Adipose tissue (tissue), 3 donors: ENCODE measurements around the gene CBY3. TPM values are rescaled to one million over a fixed set of nuclear protein-coding genes. Genes with fewer than 3 reads are reported as not detected.
A peak's percentile ranks its signal among the peaks of the same experiment; 100 is the strongest.
"Not testable (repeated sequence)": the region's sequence is repeated elsewhere in the genome, so short reads cannot be mapped to it uniquely, and the experiment has no call there.

Source experiments
- H3K27ac ChIP-seq: one replicate; pipeline ENCODE4 v1.5.1; 2013; ENCODE audit warnings: low read depth, low read length
- WGBS, 3 donors: extraction: QIAGEN DNeasy Blood & Tissue Kit; methylation state at CpG; one replicate each; pipeline ENCODE4 v1.1.7; 2013; 5-methylcytosine and 5-hydroxymethylcytosine counted together
- polyA plus RNA-seq, 3 donors: library from polyadenylated mRNA; stranded (reverse); fragments of 200-250 nt; gene quantifications; one replicate each; pipeline ENCODE4 v1.2.3, GENCODE V29; 2013
- donor health status: healthy with polysubstance abuse.
- donor health status: Bipolar disorder and iron deficiency.
- donor health status: healthy.

CBY3 gene
- under 1 TPM in 1 of 3 donors, not detected in 2; 0.25 TPM for polyA plus RNA-seq

DNA sequence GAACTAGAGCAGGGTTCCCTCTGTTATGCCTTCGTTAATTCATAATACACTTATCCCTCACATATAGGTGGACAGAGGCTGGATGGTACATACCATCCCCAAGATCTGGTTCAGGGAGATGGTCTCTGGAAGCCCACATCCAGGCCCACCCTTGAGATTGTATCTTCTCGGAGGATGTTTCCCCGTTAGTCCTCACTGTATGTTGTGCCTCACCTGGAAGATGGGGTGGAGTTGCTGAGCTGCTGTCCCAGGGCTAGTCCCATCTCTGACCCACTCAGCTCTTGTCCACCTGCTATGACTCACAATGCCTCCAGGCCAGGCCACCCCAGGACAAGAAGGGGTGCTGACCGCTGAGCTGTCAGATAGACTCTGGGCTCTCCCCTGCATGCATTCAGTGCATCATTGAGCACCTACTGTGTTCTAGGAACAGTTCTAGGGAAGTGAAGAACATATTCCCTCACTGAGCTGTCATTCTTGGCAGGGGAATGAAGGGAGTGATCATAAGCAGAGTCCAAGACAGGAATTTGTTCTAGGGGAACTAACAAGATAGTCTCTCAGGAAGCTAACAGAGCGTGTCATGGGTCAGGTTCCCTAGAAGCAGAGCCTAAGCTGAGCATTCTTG, at the start of gene CBY3:
TSS of gene CBY3 (minus strand) at position 255 of the 622 bp plus-strand sequence. CDS start at position 139, 116 bp downstream.
- no peak within 1 kb of the TSS for H3K27ac ChIP-seq
- WGBS, 3 donors: 89 to 91% (median 90%) methylated on average over 5 of the region's 5 CpGs

DNA sequence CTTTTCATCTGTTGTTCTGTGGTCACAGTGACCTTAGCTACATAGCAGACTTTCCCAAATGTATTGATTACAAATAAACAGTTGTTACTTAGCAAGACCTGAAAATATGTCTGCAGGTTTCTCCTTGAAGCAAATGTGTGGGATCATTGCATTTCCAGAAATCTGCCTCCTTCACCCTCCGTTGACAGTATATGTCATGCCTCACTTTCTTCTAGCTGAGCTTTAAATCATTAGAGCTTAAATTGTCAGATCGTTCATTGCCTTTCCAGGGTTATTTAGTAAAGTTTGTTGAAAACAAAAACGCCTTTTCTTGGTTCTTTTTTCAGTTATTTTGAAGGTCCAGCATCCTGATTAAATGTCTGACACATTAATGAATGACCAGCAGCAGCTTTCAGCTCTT, 49.5 kb upstream of the CBY3 start:
- no peak overlapping the region for H3K27ac ChIP-seq
- 73 to 82% (median 78%) methylated on average over 3 of the region's 3 CpGs for WGBS, 3 donors

DNA sequence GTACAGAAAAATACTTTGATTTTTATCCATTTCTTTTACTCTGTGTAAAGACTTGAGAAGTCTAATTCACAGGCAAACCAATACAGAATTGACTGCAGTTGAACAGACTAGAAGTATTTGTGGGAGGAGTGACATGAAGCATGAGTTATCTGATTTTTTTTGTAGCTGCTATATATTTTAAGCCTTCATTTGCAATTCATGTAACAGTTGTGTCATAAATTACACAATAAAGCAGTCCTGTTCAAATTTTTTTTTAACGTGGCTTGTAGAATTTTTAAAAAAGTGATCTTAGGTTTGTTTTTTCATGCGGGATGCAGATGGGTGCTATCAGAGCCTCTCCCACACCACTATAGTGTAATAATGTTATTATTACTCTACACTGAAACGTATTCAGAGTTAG, 48.9 kb upstream of the CBY3 start:
- H3K27ac ChIP-seq: no peak overlapping the region
- WGBS, 3 donors: 69 to 82% (median 75%) methylated on average over 3 of the region's 3 CpGs

DNA sequence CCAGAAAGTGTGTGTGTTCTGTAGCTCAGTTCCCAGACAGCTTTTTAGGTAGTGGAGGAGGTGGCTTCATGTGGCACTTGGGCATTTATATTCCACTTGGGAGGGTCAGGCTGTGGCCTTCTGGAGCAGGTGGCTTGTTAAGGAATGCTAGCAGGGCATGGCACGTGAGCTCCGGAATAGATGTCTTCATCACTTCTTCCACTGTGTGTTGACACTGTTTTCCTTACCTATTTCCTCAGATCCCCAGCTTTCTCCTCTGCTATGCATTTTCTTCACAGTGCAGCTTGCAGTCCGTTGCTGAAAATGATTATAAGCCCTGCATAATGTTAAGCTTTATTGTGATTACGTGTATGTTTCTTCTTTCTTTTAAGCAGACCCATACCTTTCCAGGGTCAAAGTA, 48.5 kb upstream of the CBY3 start:
- WGBS, 3 donors: 62 to 85% (median 70%) methylated on average over 4 of the region's 4 CpGs
- H3K27ac ChIP-seq: no peak overlapping the region

DNA sequence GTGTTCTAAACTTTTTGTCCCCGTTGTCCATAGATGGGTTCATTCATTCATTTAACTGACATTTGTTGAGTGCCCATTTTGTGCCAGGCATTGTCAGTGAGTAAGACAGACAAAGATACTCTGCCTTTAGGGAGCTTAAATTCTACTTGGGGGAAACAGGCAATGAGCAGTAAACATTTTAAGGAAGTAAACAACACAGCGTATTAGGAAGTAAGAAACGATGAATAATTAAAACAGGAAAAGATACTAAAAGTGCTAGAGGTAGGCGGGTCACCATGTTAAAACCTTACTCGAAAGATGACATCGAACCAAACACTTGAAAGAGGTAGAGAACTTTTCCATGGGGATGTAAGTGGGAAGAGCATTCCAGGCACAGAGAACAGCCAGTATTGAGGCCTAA, 46.3 kb upstream of the CBY3 start:
- WGBS, 3 donors: 72 to 85% (median 80%) methylated on average over 6 of the region's 6 CpGs
- no peak overlapping the region for H3K27ac ChIP-seq

DNA sequence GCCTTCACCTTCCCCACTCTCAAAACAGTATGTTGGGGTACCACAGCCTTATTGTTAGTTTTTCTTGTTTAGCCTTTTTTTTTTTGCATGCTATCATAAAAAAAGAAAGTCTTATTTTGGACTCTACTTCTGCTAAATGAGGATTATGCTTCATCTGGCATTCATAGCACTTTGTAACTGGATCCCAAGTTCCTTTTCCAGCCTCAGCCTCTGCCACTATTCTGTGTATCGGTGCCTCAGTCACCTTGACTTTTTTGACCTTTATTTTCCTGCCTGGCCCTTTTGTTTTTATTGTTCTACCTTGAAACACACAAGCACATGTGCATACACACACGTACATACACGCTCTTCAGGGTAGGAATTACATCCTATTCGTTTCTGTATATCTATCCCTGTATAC, 43.3 kb upstream of the CBY3 start:
- H3K27ac ChIP-seq: no peak overlapping the region
- 91 to 92% (median 91%) methylated on average over 4 of the region's 4 CpGs for WGBS, 3 donors

DNA sequence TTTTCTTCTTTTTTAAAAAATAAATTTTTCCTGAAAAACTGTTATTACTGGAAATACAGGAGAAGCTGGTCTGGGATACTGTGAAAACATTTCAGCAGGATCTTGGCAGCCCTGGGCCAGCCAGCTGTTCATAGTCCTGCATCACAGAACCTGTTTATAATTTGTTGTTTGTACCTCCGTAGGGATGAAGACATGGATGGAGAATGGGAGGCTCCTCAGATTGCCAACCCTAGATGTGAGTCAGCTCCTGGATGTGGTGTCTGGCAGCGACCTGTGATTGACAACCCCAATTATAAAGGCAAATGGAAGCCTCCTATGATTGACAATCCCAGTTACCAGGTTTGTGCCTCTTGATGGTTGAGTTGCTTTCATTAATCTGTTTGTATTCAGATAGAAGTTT, 39.4 kb upstream of the CBY3 start:
- no peak overlapping the region for H3K27ac ChIP-seq
- WGBS, 3 donors: 84 to 92% (median 91%) methylated on average over 2 of the region's 2 CpGs

DNA sequence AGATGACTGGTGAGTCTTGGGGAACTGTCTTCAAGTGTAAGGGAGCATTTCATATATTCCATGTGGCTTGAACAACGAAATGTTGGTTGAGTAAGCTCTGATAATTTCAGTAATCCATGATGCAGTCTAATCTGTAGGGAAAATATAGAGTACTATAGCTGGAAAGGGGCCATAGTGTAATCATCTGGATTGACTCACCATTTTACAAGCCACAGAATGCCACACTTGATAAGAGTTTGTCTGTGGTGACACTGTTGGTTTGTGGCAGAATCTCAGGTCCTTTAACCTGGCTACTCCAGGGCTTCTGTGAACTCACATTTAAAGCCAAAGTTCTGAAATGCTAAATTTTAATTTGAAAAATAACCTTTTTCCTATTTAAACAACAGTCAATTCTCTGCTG, 35.5 kb upstream of the CBY3 start:
- no peak overlapping the region for H3K27ac ChIP-seq
- WGBS, 3 donors: 75 to 91% (median 78%) methylated on average over 1 of the region's 1 CpG

DNA sequence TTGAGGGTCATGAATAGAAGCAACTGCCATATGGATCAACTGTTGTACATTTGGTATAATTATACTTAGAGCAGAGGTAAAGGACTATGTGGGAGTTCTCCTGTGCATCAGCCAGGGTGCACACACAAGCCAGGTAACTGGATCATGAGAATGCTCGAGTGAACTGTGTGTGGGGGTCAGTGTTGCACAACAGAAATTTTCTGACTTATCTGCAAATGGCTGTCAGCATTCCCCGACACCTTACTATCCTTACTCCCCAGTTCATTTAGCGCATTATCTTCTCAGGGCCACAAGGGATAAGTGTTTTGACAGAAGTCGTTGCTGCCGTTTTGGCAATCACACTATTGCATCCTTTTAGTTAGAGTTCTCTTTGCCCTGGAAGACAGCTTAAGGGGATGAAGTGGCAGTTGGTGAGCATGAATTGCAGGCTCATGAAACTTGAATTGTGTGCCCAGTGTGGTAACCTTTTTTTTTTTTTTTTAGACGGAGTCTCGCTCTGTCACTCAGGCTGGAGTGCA, 19.6 kb upstream of the CBY3 start:
- WGBS, 3 donors: 28 to 40% (median 29%) methylated on average over 7 of the region's 7 CpGs
- no peak overlapping the region for H3K27ac ChIP-seq

DNA sequence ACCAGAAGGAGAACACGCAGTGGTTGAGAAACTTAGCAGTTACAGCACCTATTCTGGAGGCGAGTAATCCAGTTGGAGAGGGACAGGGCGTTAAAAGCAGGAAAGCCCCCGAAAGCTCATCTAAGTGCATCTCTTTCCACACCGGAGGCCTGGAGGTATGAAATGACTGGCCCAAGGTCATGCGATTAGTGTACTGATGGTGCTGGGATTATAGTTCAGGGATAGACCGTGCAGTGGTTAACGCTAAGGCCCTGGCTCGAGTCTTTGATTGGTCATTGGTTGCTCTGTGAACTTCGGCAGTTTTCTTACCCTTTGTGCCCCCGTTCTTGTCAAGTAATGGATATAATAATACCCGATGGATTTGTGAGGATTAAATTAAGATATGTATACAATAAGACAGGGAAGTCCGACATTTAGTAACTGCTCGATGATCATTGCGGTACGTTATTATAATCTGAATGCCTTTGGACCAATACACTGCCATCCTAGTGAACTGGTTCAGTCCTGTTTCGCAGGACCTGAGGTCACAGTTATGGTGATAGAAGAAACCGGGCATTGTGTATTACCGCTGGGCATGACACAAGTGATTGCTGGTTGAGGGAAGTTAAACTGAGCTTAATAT, 18.9 kb upstream of the CBY3 start:
- WGBS, 3 donors: 0 to 2% (median 1%) methylated on average over 19 of the region's 19 CpGs
- H3K27ac ChIP-seq: no peak overlapping the region

DNA sequence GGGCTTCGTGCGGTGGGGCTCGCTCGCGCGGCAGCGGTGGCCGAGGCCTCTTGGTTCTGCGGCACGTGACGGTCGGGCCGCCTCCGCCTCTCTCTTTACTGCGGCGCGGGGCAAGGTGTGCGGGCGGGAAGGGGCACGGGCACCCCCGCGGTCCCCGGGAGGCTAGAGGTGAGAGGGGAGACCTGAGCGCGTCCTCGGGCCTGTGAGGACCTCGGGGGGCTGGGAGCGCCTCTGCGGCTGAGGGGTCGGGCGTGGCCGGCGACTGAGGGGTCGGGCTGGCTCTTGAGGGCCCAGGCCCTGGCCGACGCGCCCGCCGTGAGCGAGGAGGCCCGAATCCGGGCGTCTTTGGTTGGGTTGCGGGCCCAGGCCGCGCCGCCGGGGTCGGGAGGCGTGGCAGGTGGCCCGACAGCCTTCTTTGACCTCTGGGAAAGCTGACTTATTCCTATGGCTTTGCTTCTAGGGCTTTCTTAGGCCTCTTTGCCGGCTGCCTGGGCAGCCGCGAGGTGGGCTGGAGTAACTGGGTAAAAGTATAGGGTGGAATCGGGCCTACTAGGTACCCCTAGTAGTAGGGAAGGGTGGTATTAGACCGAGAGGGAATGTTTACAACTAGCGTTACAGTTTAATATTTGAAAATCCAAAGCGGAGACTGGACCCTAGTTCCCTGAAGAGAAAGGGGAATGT, 18.2 kb upstream of the CBY3 start, which contains the start of gene CANX:
TSS of gene CANX (plus strand) at position 33 of the 681 bp plus-strand sequence. CDS start 6,715 bp downstream, outside the sequence.
- peak within 1 kb of the TSS; percentile 76 for H3K27ac ChIP-seq
- 0% methylated on average over 46 to 58 of the region's 58 CpGs for WGBS, 3 donors

DNA sequence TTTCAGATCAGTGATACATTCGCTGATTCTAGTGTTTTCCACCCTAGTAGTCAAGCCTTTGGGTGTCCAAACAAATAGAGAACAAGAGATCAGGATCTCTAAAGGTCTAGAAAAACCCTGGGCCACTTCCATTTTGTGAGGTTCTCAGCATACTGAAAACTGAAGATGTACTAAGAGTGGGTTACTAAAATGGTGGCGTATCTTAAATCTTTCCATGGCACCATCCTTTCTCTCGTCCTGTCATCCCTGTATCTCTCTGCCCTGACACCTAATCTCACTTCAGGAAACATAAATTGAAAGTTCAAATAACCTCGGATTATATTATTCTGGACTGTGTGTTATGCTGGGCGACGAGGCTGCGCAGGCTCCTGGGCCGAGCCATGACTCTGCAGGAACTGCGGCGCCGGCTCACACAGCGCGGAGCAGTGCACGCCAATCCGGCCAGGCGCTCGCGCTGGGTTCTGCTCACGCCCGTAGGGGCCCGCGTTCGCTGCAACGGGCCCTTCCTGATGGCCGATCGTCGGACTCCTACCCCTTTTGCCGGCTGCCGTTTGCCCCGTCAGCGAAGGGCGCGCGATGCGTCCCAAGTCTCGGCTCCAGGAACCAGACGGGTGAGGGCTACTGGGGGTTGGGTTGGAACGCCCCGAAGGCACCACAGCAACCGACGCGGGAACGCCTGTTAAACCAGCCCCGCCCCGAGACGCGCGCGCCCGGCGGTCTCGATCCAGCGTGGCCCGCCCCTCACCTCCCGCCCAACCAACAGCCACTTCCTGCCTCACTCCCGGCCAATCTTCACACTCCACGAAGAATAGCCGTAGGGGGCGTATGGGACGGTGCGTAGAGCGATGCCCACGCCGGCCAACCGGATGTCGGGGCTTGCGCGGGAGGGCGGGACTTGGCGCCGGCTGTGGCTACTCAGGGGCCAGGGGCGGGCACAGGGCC, 17.4 kb upstream of the CBY3 start:
- WGBS, 3 donors: 1% methylated on average over 71 to 72 of the region's 72 CpGs
- H3K27ac ChIP-seq: peak overlapping the region; percentile 76

DNA sequence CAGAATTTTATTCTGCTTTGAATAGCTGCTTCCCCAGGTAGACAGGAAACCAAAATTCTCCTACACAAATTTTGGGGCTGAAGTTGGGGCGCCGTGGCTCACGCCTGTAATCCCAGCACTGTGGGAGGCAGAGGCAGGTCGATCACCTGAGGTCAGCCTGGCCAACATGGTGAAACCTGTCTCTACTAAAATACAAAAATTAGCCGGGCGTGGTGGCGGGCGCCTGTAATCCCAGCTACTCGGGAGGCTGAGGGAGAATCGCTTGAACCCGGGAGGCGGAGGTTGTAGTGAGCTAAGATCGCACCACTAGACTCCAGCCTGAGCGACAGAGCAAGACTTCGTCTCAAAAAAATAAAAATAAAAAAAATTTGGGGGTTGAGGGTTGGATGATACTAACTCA, 16.7 kb upstream of the CBY3 start:
- peak overlapping the region; percentile 76 for H3K27ac ChIP-seq
- 96 to 97% (median 96%) methylated on average over 15 of the region's 15 CpGs for WGBS, 3 donors

DNA sequence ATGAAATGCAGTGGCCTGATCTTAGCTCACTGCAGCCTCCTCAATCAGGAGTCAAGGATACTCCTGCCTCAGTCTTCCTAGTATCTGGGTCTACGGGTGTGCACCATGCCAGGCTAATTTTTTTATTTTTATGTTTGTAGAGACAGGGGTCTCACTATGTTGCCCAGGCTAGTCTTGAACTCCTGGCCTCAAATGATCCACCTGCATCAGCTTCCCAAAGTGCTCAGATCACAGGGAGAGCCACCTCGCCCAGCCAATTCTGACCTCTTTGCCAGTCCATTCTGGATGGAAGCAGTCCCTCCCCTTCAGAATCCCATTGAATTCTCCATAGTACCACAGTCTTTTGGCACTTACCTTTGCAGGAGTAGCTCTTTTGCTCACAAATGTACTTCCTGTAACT, 16.3 kb upstream of the CBY3 start:
- no peak overlapping the region for H3K27ac ChIP-seq
- WGBS, 3 donors: 94 to 99% (median 98%) methylated on average over 2 of the region's 2 CpGs

DNA sequence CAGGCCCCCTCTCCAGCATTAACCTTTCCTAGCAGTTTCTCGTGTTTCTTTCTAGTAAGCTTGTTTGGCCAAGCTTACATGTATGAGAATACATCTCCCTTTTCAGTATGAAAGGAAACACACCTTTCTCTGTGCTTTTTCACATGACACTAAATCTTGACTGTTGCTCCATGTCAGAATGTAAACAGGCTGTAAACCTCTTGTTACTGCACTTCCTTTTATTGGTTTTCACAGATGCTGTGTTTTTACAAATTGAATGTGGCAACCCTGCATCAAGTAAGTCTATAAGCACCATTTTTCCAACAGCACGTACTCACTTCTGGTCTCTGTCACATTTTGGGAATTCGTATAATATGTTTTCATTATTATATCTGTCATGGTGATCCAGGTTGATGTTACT, 15.8 kb upstream of the CBY3 start:
- H3K27ac ChIP-seq: no peak overlapping the region

DNA sequence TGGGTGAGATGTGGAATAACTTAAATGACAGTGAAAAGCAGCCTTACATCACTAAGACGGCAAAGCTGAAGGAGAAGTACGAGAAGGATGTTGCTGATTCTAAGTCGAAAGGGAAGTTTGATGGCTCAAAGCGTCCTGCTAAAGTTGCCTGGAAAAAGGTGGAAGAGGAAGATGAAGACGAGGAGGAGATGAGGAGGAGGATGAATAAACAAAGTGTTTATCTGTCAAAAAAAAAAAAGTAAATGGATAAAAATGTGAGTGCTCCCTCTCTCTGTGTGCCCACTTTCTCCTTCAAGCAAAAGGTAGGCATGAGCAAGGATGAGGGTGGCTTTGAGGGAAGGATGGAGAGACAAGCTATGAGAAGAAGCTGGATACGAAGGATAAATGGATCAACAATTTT, 13.7 kb upstream of the CBY3 start:
- no peak overlapping the region for H3K27ac ChIP-seq
- WGBS, 3 donors: 67 to 93% (median 81%) methylated on average over 6 of the region's 6 CpGs

More for the DNA sequence above, 15.8 kb upstream of the CBY3 start:
- WGBS, 3 donors: 70 to 90% (median 80%) methylated on average over 3 of the region's 3 CpGs

DNA sequence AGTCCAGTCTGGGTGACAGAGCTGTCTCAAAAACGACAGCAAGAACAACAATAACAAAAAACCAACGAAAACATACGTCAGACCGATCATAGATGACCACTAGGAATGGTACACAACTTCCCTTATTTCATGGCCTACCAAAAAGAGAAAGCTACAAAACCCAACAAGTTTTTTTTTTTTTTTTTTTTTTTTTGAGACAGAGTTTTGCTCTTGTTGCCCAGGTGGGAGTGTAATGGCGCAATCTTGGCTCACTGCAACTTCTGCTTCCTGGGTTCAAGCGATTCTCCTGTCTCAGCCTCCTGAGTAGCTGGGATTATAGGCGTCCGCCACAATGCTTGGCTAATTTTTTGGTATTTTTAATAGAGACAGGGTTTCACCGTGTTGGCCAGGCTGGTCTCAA, 8.4 kb upstream of the CBY3 start:
- not testable (repeated sequence) for H3K27ac ChIP-seq
- WGBS, 3 donors: 75 to 84% (median 82%) methylated on average over 9 of the region's 9 CpGs

DNA sequence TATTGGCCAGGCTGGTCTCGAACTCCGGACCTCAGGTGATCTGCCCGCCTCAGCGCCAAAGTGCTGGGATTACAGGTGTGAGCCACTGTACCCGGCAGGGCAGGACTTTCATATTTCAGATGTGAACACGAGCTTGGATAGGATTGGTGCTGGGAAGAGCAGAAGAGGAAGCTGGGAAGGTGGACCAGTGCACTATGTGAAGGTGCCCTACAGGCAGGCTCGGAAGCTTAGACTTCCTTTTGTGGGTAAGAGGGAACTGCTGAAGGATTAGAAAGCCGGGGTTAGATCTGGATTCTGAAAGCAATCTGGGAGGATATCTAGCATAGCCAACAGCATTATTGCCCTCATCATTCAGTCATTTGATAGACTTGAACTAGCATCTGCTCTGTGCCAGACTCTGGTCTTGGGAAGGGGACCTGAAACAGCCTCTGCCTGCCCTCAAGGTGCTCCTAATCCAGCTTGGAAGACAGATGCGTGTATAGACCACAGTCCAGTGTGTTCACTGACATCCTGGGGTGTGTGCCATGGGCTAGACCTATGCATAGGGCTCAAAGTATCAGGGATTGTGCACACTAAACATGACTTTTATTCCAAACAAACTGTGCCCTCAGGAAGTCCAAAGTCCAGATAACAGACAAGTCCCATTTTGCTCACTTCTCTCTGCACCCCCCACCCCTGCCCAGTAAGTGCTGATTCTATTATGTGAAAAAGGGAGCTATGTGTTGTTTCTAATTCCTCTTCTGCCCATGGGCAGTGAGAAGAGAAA, 637 bp downstream of the CBY3 start:
- H3K27ac ChIP-seq: no peak overlapping the region
- whole genome bisulfite sequencing, 3 donors: 84 to 93% (median 86%) methylated on average over 9 of the region's 9 CpGs
